HCT116 (cell line): Measurements from ENCODE around the gene MAGI3.

Experiments used
- CEBPB ChIP-seq: IDR thresholded peaks from 2 replicates; pipeline ENCODE4 v1.6.1; 2012; ENCODE audit warnings: low read depth
- EGR1 ChIP-seq: IDR thresholded peaks from 2 replicates; pipeline ENCODE4 v1.6.1; 2012; ENCODE audit warnings: low read depth
- EZH2 ChIP-seq: fragments of 200-600 bp; sonication (generic); IDR thresholded peaks from 2 replicates; pipeline ENCODE4 v1.6.1; 2017; ENCODE audit warnings: antibody characterized with exemption, mixed run types
- EZH2phosphoT487 ChIP-seq: fragments of 200-600 bp; IDR thresholded peaks from 2 replicates; pipeline ENCODE4 v1.6.1; 2018; ENCODE audit warnings: antibody characterized with exemption, borderline replicate concordance
- JUND ChIP-seq: IDR thresholded peaks from 2 replicates; pipeline ENCODE4 v1.6.1; 2012
- POLR2A ChIP-seq: IDR thresholded peaks from 2 replicates; pipeline ENCODE4 v1.7.0; 2011; ENCODE audit warnings: borderline replicate concordance; ENCODE audit not compliant: insufficient read depth, insufficient read length; ENCODE audit errors: extremely low read depth
- POLR2AphosphoS5 ChIP-seq: IDR thresholded peaks from 2 replicates; pipeline ENCODE4 v1.6.1; 2011; ENCODE audit warnings: mild to moderate bottlenecking, low read depth, low read length, moderate library complexity
- SP1 ChIP-seq: IDR thresholded peaks from 2 replicates; pipeline ENCODE4 v1.6.1; 2012; ENCODE audit warnings: low read depth
- YY1 ChIP-seq: IDR thresholded peaks from 2 replicates; pipeline ENCODE4 v1.6.1; 2011; ENCODE audit warnings: low read length, low read depth, moderate library complexity, mild to moderate bottlenecking; ENCODE audit not compliant: insufficient replicate concordance; ENCODE audit errors: extremely low read depth
- ZNF274 ChIP-seq: fragments of 200-500 bp; sonication (Bioruptor generic); IDR thresholded peaks from 2 replicates; pipeline ENCODE4 v1.6.1; 2014; ENCODE audit warnings: mild to moderate bottlenecking, low read depth, low read length, inconsistent platforms
- TF ChIP-seq, protein P1 (sequence below): IDR thresholded peaks from 2 replicates; pipeline ENCODE4 v1.6.1; 2012
- TF ChIP-seq, protein P2 (sequence below), 3 experiments: fragments of 200-600 bp in 1 of 3; sonication (generic) in 1 of 3; IDR thresholded peaks in 2 of 3; conservative IDR thresholded peaks in 1 of 3; 2 replicates each; pipeline ENCODE4 v1.5.1; 2012 to 2017; ENCODE audit warnings: low read depth in 2 of 3, low read length in 2 of 3, antibody characterized with exemption in 1 of 3, borderline replicate concordance in 1 of 3, control low read depth in 1 of 3, mild to moderate bottlenecking in 1 of 3, mixed read lengths in 1 of 3, mixed run types in 1 of 3, moderate library complexity in 1 of 3; ENCODE audit not compliant: insufficient read depth in 1 of 3
- TF ChIP-seq, protein P3 (sequence below): IDR thresholded peaks from 2 replicates; pipeline ENCODE4 v1.6.1; 2012; ENCODE audit warnings: low read depth
- TF ChIP-seq, protein P4 (sequence below): IDR thresholded peaks from 2 replicates; pipeline ENCODE4 v1.6.1; 2012

DNA sequence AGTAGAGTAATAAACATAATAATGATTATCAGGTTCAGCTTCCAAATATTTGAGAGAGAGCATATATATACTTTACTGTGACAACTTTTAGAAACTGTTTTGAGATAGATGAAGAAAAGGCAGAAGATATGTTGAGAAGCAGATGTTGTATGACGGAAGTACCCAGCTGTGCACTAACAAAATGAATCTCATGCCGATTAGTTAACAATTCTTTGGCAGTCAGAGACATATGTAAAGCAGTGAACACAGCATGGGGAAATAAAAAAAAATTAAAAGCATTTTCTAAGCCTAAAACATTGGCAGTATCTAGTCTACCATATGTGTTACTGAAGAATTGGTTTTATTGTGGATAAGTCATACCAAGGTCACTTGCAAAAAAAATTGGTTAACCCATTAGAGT lies 51.8 kb downstream of the MAGI3 start:
- TF ChIP-seq, protein P1, sequence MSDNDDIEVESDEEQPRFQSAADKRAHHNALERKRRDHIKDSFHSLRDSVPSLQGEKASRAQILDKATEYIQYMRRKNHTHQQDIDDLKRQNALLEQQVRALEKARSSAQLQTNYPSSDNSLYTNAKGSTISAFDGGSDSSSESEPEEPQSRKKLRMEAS, result no peak
- no peak for TF ChIP-seq POLR2A
- TF ChIP-seq POLR2AphosphoS5, result no peak
- no peak for TF ChIP-seq SP1
- TF ChIP-seq, protein P2, sequence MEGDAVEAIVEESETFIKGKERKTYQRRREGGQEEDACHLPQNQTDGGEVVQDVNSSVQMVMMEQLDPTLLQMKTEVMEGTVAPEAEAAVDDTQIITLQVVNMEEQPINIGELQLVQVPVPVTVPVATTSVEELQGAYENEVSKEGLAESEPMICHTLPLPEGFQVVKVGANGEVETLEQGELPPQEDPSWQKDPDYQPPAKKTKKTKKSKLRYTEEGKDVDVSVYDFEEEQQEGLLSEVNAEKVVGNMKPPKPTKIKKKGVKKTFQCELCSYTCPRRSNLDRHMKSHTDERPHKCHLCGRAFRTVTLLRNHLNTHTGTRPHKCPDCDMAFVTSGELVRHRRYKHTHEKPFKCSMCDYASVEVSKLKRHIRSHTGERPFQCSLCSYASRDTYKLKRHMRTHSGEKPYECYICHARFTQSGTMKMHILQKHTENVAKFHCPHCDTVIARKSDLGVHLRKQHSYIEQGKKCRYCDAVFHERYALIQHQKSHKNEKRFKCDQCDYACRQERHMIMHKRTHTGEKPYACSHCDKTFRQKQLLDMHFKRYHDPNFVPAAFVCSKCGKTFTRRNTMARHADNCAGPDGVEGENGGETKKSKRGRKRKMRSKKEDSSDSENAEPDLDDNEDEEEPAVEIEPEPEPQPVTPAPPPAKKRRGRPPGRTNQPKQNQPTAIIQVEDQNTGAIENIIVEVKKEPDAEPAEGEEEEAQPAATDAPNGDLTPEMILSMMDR (IDR thresholded peaks at IDR 0.05 in 2 of 3, conservative IDR thresholded peaks at IDR 0.05 in 1 of 3; ENCODE audit: borderline replicate concordance in 1 of 3, insufficient read depth in 1 of 3, low read depth in 2 of 3, low read length in 2 of 3), result no peak
- TF ChIP-seq CEBPB, result no peak
- TF ChIP-seq, protein P3, sequence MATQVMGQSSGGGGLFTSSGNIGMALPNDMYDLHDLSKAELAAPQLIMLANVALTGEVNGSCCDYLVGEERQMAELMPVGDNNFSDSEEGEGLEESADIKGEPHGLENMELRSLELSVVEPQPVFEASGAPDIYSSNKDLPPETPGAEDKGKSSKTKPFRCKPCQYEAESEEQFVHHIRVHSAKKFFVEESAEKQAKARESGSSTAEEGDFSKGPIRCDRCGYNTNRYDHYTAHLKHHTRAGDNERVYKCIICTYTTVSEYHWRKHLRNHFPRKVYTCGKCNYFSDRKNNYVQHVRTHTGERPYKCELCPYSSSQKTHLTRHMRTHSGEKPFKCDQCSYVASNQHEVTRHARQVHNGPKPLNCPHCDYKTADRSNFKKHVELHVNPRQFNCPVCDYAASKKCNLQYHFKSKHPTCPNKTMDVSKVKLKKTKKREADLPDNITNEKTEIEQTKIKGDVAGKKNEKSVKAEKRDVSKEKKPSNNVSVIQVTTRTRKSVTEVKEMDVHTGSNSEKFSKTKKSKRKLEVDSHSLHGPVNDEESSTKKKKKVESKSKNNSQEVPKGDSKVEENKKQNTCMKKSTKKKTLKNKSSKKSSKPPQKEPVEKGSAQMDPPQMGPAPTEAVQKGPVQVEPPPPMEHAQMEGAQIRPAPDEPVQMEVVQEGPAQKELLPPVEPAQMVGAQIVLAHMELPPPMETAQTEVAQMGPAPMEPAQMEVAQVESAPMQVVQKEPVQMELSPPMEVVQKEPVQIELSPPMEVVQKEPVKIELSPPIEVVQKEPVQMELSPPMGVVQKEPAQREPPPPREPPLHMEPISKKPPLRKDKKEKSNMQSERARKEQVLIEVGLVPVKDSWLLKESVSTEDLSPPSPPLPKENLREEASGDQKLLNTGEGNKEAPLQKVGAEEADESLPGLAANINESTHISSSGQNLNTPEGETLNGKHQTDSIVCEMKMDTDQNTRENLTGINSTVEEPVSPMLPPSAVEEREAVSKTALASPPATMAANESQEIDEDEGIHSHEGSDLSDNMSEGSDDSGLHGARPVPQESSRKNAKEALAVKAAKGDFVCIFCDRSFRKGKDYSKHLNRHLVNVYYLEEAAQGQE, result no peak
- TF ChIP-seq EZH2, result no peak
- TF ChIP-seq, protein P4, sequence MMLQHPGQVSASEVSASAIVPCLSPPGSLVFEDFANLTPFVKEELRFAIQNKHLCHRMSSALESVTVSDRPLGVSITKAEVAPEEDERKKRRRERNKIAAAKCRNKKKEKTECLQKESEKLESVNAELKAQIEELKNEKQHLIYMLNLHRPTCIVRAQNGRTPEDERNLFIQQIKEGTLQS, result no peak
- no peak for TF ChIP-seq YY1
- TF ChIP-seq EZH2phosphoT487, result no peak
- TF ChIP-seq ZNF274, result no peak
- no peak for TF ChIP-seq JUND
- no peak for TF ChIP-seq EGR1
